Measurements from ENCODE around the gene WDFY4. TPM values are rescaled to one million over a fixed set of nuclear protein-coding genes. Genes with fewer than 3 reads are reported as not detected.

WDFY4 gene
- total RNA-seq, 1 experiment from 2014 or later, result not detected

DNA sequence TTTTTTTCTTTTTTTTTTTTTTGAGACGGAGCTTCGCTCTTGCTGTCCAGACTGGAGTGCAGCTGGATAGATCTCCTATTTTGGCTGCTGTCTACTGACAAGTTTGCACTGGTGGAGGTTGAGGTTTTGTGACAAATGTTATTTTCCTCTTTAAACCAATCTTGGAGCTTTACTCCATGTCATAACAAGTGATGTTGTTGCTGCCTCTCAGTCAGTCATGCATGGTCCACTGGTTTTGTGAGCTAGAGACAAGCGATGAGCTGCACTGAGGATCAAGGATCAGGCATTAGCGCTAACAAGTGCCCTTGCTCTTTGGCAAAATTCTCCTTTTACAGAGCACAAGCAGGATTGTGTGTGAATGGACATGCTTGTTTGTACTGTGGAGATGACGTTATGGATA is 805 bp upstream of the WDFY4 start:
- CTCF ChIA-PET, result no interaction called here

DNA sequence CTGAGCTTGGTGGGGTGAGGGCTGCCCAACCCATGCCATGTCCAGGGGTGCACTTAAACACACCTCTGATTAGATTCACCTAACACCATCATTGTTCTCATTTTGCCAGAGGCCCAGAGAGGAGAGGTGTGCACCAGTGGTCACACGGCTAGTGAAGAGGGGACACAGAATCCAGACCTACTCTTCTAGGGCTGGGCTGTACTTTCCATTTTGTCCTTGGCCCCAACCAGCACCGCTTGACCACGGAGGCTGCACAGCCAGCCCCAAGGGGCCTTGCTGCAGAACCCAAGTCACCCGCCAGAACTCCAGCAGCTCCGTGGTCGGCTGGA is 246 bp upstream of the WDFY4 start:
- POLR2A ChIA-PET (ENCODE audit: unreplicated experiment), result no interaction called here
- Histone ChIP-seq H3K27ac (no peak overlapping the region), H4K20me1 (ENCODE audit: insufficient read depth) (no peaks in the 10 kb centered on the region), H3K79me2 (ENCODE audit: low read depth) (no peaks in the 10 kb centered on the region), H3K36me3 (ENCODE audit: low read depth) (no peaks in the 10 kb centered on the region), H3K9me2 (ENCODE audit: insufficient read depth) (no peaks in the 10 kb centered on the region), H3K27me3 (ENCODE audit: insufficient read depth, low read depth) (peaks cover 53% of the 10 kb centered on the region; the same call in 1 of the 2 replicates), H3K4me3 (no peak overlapping the region), H3K4me1 (replicated peaks; ENCODE audit: insufficient read depth) (no peaks in the 10 kb centered on the region), H3F3A (ENCODE audit: insufficient read depth, low read depth) (no peaks in the 10 kb centered on the region), H3K9me3 (ENCODE audit: insufficient read depth, low read depth) (no peaks in the 10 kb centered on the region), H3K4me2 (no peak overlapping the region), H2AFZ (no peak overlapping the region)
- no peak for TF ChIP-seq EZH2 (IDR thresholded peaks at IDR 0.05; ENCODE audit: low read depth)
- TF ChIP-seq, protein P1, sequence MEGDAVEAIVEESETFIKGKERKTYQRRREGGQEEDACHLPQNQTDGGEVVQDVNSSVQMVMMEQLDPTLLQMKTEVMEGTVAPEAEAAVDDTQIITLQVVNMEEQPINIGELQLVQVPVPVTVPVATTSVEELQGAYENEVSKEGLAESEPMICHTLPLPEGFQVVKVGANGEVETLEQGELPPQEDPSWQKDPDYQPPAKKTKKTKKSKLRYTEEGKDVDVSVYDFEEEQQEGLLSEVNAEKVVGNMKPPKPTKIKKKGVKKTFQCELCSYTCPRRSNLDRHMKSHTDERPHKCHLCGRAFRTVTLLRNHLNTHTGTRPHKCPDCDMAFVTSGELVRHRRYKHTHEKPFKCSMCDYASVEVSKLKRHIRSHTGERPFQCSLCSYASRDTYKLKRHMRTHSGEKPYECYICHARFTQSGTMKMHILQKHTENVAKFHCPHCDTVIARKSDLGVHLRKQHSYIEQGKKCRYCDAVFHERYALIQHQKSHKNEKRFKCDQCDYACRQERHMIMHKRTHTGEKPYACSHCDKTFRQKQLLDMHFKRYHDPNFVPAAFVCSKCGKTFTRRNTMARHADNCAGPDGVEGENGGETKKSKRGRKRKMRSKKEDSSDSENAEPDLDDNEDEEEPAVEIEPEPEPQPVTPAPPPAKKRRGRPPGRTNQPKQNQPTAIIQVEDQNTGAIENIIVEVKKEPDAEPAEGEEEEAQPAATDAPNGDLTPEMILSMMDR (conservative IDR thresholded peaks at IDR 0.05), result no peak
- intact Hi-C loops (cut with micrococcal nuclease; ENCODE audit: unreplicated experiment), result no loop called here
- DNase-seq, result no peak
- CTCF ChIA-PET, result no interaction called here
- no TSS peak for BruUV-seq (replicated peaks)

More for the DNA sequence above, 805 bp upstream of the WDFY4 start:
- TF ChIP-seq, protein P1 (conservative IDR thresholded peaks at IDR 0.05), result no peak
- no peak for TF ChIP-seq EZH2 (IDR thresholded peaks at IDR 0.05; ENCODE audit: low read depth)
- intact Hi-C loops (cut with micrococcal nuclease; ENCODE audit: unreplicated experiment), result no loop called here
- Histone ChIP-seq H3K79me2 (ENCODE audit: low read depth) (no peaks in the 10 kb centered on the region), H3K27me3 (ENCODE audit: insufficient read depth, low read depth) (peaks cover 53% of the 10 kb centered on the region; the same call in 1 of the 2 replicates), H3K27ac (no peak overlapping the region), H3K4me2 (no peak overlapping the region), H2AFZ (no peak overlapping the region), H3K36me3 (ENCODE audit: low read depth) (no peaks in the 10 kb centered on the region), H3K9me2 (ENCODE audit: insufficient read depth) (no peaks in the 10 kb centered on the region), H3K4me1 (replicated peaks; ENCODE audit: insufficient read depth) (no peaks in the 10 kb centered on the region), H4K20me1 (ENCODE audit: insufficient read depth) (no peaks in the 10 kb centered on the region), H3K9me3 (ENCODE audit: insufficient read depth, low read depth) (no peaks in the 10 kb centered on the region), H3F3A (ENCODE audit: insufficient read depth, low read depth) (no peaks in the 10 kb centered on the region), H3K4me3 (no peak overlapping the region)
- POLR2A ChIA-PET (ENCODE audit: unreplicated experiment), result no interaction called here
- BruUV-seq (replicated peaks), result no TSS peak
- DNase-seq, result no peak

- Histone ChIP-seq H4K20me1 (ENCODE audit: insufficient read depth) (no peaks in the 10 kb centered on the region), H3K4me1 (replicated peaks; ENCODE audit: insufficient read depth) (no peaks in the 10 kb centered on the region), H3K36me3 (ENCODE audit: low read depth) (no peaks in the 10 kb centered on the region), H3K27me3 (ENCODE audit: insufficient read depth, low read depth) (peaks cover 59% of the 10 kb centered on the region; the same call in 1 of the 2 replicates), H3K9me2 (ENCODE audit: insufficient read depth) (no peaks in the 10 kb centered on the region), H3K4me2 (no peak overlapping the region), H3K9me3 (ENCODE audit: insufficient read depth, low read depth) (no peaks in the 10 kb centered on the region), H3K4me3 (no peak overlapping the region), H3F3A (ENCODE audit: insufficient read depth, low read depth) (no peaks in the 10 kb centered on the region), H3K27ac (no peak overlapping the region), H2AFZ (no peak overlapping the region), H3K79me2 (ENCODE audit: low read depth) (no peaks in the 10 kb centered on the region)
- TF ChIP-seq, protein P1 (conservative IDR thresholded peaks at IDR 0.05), result no peak
- no peak for TF ChIP-seq EZH2 (IDR thresholded peaks at IDR 0.05; ENCODE audit: low read depth)
- ChIA-PET CTCF (no interaction called here), POLR2A (ENCODE audit: unreplicated experiment) (no interaction called here)
- intact Hi-C loops (cut with micrococcal nuclease; ENCODE audit: unreplicated experiment), result no loop called here
- DNase-seq, result no peak
- no TSS peak for BruUV-seq (replicated peaks)
These were observed 1.1 kb downstream of the WDFY4 start for GRCh38 chr10:48685731-48686130.

Data from PC-9 (cell line).